GM12875 (cell line): ENCODE results near the gene CAGE1.

ENCODE experiments used
- H3K4me3 ChIP-seq: one replicate; pipeline ENCODE4 v1.5.1; 2011; ENCODE audit warnings: low read depth, low read length, control low read depth
- CTCF ChIP-seq: IDR thresholded peaks from 2 replicates; pipeline ENCODE4 v1.5.1; 2011; ENCODE audit warnings: low read depth, mild to moderate bottlenecking, control low read depth, inconsistent platforms, low read length, moderate library complexity, borderline replicate concordance; ENCODE audit not compliant: insufficient read depth

CAGE1 gene

GRCh38 chr6:7411328-7411727 lies 21.8 kb upstream of the CAGE1 start:
- no peak overlapping the region for H3K4me3 ChIP-seq

DNA sequence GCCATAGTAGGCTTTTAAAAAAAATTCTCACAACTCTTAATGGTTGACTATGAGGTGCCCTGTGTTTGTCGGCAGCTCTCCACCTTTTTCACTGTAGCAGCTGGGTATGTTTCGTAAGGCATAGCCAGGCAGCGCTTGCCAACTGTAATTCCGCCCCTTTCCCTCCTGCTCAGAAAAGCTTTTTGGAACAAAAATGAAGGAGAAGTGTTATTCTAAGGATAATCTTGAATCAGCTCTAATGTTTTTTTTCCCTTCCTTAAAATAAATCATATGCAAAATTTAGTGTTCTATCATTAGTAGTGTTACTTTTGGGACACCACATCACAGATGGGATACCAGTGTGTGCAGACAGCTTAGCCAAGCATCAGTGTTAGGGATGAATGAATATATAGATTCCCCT lies 21.3 kb upstream of the CAGE1 start:
- no peak for TF ChIP-seq CTCF
- no peak overlapping the region for H3K4me3 ChIP-seq

More at GRCh38 chr6:7411328-7411727, 21.8 kb upstream of the CAGE1 start:
- TF ChIP-seq CTCF = no peak

GRCh38 chr6:7409740-7410139 lies 20.2 kb upstream of the CAGE1 start:
- H3K4me3 ChIP-seq = no peak overlapping the region
- TF ChIP-seq CTCF = no peak

- no peak for TF ChIP-seq CTCF
Measured at GRCh38 chr6:7406743-7407142, 17.2 kb upstream of the CAGE1 start.

DNA sequence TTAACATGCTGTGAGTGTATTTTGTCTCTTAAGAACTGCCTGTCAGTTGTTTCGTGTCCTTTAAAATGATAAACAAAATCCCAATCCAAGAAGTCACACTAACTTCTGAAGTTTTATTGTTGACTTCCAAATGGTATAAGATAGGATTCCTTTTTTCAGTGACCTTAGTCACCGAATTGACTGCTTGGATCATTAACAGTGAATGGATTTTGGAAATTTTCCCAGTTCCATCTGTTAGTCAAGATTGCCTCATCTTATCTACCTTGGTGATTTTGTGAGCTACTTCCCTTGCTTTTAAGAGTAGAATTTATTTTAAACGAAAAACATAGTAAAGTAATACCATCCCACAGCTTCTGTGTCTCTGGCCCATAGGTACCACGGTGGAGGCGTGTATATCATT lies 15.0 kb upstream of the CAGE1 start:
- TF ChIP-seq CTCF = no peak
- no peak overlapping the region for H3K4me3 ChIP-seq

More at GRCh38 chr6:7406743-7407142, 17.2 kb upstream of the CAGE1 start:
- no peak overlapping the region for H3K4me3 ChIP-seq

DNA sequence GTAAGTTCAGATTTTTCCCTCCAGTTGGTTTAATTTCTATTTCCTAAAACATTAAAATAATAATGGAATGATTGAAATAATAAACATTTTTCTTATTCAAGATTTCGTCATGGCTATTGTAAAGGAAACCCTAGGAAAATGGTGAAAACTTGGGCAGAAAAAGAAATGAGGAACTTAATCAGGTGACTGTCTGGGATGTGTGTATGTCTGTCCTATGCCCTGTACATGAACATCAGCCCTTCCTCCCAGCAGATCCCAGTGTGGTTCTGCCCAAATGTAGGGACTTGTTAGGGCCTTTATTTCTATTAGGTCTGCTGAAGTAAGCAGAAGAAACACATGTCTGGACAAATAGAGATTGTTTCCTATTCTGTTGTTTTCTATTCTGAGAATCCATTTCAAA lies 13.2 kb upstream of the CAGE1 start:
- no peak overlapping the region for H3K4me3 ChIP-seq
- TF ChIP-seq CTCF = no peak

- no peak overlapping the region for H3K4me3 ChIP-seq
- TF ChIP-seq CTCF = no peak
Measured at GRCh38 chr6:7401075-7401474, 11.5 kb upstream of the CAGE1 start.
